MM.1S (cell line): ENCODE results near the gene TANGO2.

Experiments
- DNase-seq: peaks from one replicate; pipeline ENCODE4 v3.0.0-alpha.2; 2015
- H2AFZ ChIP-seq: fragments of 300-600 bp; sonication (generic); 2 replicates; pipeline ENCODE4 v1.6.0; 2016; ENCODE audit warnings: antibody characterized with exemption, low read length
- H3F3A ChIP-seq: fragments of 300-600 bp; sonication (generic); 2 replicates; pipeline ENCODE4 v1.6.1; 2016; ENCODE audit warnings: mild to moderate bottlenecking, antibody characterized with exemption, low read length, moderate library complexity, mixed read lengths; ENCODE audit not compliant: insufficient read depth
- H3K27ac ChIP-seq: fragments of 300-600 bp; sonication (generic); 2 replicates; pipeline ENCODE4 v1.5.1; 2016; ENCODE audit warnings: mild to moderate bottlenecking, low read length
- H3K27me3 ChIP-seq: fragments of 300-600 bp; sonication (generic); replicated peaks from 2 replicates; pipeline ENCODE4 v1.6.0; 2016; ENCODE audit warnings: low read length; ENCODE audit not compliant: insufficient read depth
- H3K36me3 ChIP-seq: fragments of 300-600 bp; sonication (generic); replicated peaks from 2 replicates; pipeline ENCODE4 v1.6.1; 2016; ENCODE audit warnings: mild to moderate bottlenecking, low read length, mixed read lengths; ENCODE audit not compliant: insufficient read depth
- H3K4me1 ChIP-seq: fragments of 300-600 bp; sonication (generic); 2 replicates; pipeline ENCODE4 v1.6.1; 2016; ENCODE audit warnings: low read length, mixed read lengths
- H3K4me2 ChIP-seq: fragments of 300-600 bp; sonication (generic); 2 replicates; pipeline ENCODE4 v1.6.0; 2016; ENCODE audit warnings: low read depth, low read length
- H3K4me3 ChIP-seq: fragments of 300-600 bp; sonication (generic); 2 replicates; pipeline ENCODE4 v1.5.1; 2016; ENCODE audit warnings: low read length, mixed read lengths
- H3K79me2 ChIP-seq: fragments of 300-600 bp; sonication (generic); 2 replicates; pipeline ENCODE4 v1.6.1; 2016; ENCODE audit warnings: mixed run types, low read length, mixed read lengths
- H3K9ac ChIP-seq: fragments of 300-600 bp; sonication (generic); 2 replicates; pipeline ENCODE4 v1.6.1; 2016; ENCODE audit warnings: low read length, mixed read lengths
- H3K9me2 ChIP-seq: fragments of 300-600 bp; sonication (generic); replicated peaks from 2 replicates; pipeline ENCODE4 v1.6.1; 2016; ENCODE audit warnings: mild to moderate bottlenecking, low read length, mixed read lengths; ENCODE audit not compliant: insufficient read depth
- H3K9me3 ChIP-seq: fragments of 300-600 bp; sonication (generic); replicated peaks from 2 replicates; pipeline ENCODE4 v1.6.1; 2016; ENCODE audit warnings: mild to moderate bottlenecking, low read length, mixed read lengths; ENCODE audit not compliant: insufficient read depth
- H4K20me1 ChIP-seq: fragments of 300-600 bp; sonication (generic); 2 replicates; pipeline ENCODE4 v1.6.1; 2016; ENCODE audit warnings: mild to moderate bottlenecking, low read length, moderate library complexity, mixed read lengths; ENCODE audit not compliant: insufficient read depth
- CTCF ChIP-seq: fragments of 300-600 bp; sonication (generic); IDR thresholded peaks from 2 replicates; pipeline ENCODE4 v1.5.1; 2016; ENCODE audit warnings: antibody characterized with exemption, low read length, mixed read lengths
- EZH2 ChIP-seq: fragments of 300-600 bp; sonication (generic); optimal IDR thresholded peaks from 2 replicates; pipeline ENCODE3; 2017; ENCODE audit warnings: low read depth, mild to moderate bottlenecking, antibody characterized with exemption, low read length, mixed read lengths
- EZH2phosphoT487 ChIP-seq: fragments of 300-600 bp; sonication (generic); IDR thresholded peaks from 2 replicates; pipeline ENCODE4 v1.6.1; 2018; ENCODE audit warnings: antibody characterized with exemption, low read length

The TANGO2 gene

GRCh38 chr22:20086101-20086599 is 65.2 kb downstream of the TANGO2 start:
- Histone ChIP-seq H3K4me1 (peaks cover 4% of the 10 kb centered on the region; the same call in 1 of the 2 replicates), H3K27ac (no peak overlapping the region)

GRCh38 chr22:20086763-20087162 is 65.9 kb downstream of the TANGO2 start:
- TF ChIP-seq CTCF: no peak
- TF ChIP-seq EZH2phosphoT487: no peak
- TF ChIP-seq EZH2: no peak
- no peak overlapping the region for H3K27ac ChIP-seq
- DNase-seq: no peak
- peaks cover 23% of the 10 kb centered on the region for H3K36me3 ChIP-seq
- H3K4me3 ChIP-seq: no peak overlapping the region
- H3K79me2 ChIP-seq: peaks cover 73% of the 10 kb centered on the region
- H3F3A ChIP-seq: no peaks in the 10 kb centered on the region
- H3K4me2 ChIP-seq: no peak overlapping the region
- H3K27me3 ChIP-seq: no peaks in the 10 kb centered on the region
- peaks cover 12% of the 10 kb centered on the region for H4K20me1 ChIP-seq
- no peaks in the 10 kb centered on the region for H3K4me1 ChIP-seq
- no peaks in the 10 kb centered on the region for H3K9me2 ChIP-seq
- no peaks in the 10 kb centered on the region for H3K9me3 ChIP-seq
- H3K9ac ChIP-seq: no peak overlapping the region
- no peak overlapping the region for H2AFZ ChIP-seq

More at GRCh38 chr22:20086101-20086599, 65.2 kb downstream of the TANGO2 start:
- Histone ChIP-seq H4K20me1 (peaks cover 12% of the 10 kb centered on the region), H3K79me2 (peaks cover 76% of the 10 kb centered on the region), H3K9me3 (no peaks in the 10 kb centered on the region), H3K36me3 (peaks cover 17% of the 10 kb centered on the region; the same call in 1 of the 2 replicates), H3K9me2 (no peaks in the 10 kb centered on the region), H3K4me3 (no peak overlapping the region), H3K4me2 (no peak overlapping the region), H2AFZ (no peak overlapping the region), H3F3A (no peaks in the 10 kb centered on the region), H3K9ac (no peak overlapping the region), H3K27me3 (no peaks in the 10 kb centered on the region)
- TF ChIP-seq EZH2 (no peak), CTCF (no peak), EZH2phosphoT487 (no peak)
- DNase-seq: no peak

- Histone ChIP-seq H3K27me3 (no peaks in the 10 kb centered on the region), H3K9ac (no peak overlapping the region), H2AFZ (no peak overlapping the region), H3K4me1 (no peaks in the 10 kb centered on the region), H3K27ac (no peak overlapping the region), H3K79me2 (peaks cover 68% of the 10 kb centered on the region), H3F3A (no peaks in the 10 kb centered on the region), H3K4me2 (no peak overlapping the region), H3K36me3 (peaks cover 23% of the 10 kb centered on the region), H3K9me3 (no peaks in the 10 kb centered on the region), H4K20me1 (peaks cover 12% of the 10 kb centered on the region), H3K4me3 (no peak overlapping the region), H3K9me2 (no peaks in the 10 kb centered on the region)
- DNase-seq: no peak
- TF ChIP-seq EZH2phosphoT487 (no peak), EZH2 (no peak), CTCF (no peak)
Measured at GRCh38 chr22:20087319-20088262, 66.7 kb downstream of the TANGO2 start.
